GM12878 (cell line): ENCODE data around the gene SFPQ. TPM values are rescaled to one million over a fixed set of nuclear protein-coding genes. Genes with fewer than 3 reads are reported as not detected.
A peak's percentile ranks its signal among the peaks of the same experiment; 100 is the strongest.

Experiments
- ATAC-seq: fragments of 200-7000 bp; cut with Tn5 transposase; 3 replicates; pipeline ENCODE4 v1.9.1; 2020; ENCODE audit warnings: mild to moderate bottlenecking, moderate library complexity
- BruUV-seq: library from RNA; stranded (reverse); fragments of 400-500 nt; replicated peaks from 2 replicates; lab custom pipeline; 2021; lab: Mats Ljungman, UMichigan
- CTCF ChIA-PET: fragments of 300-600 bp; sonication (Branson Sonifier 250); formaldehyde crosslinking; extraction: SDS; loops from one replicate; lab custom pipeline; 2021; ENCODE audit warnings: inconsistent platforms; lab: Yijun Ruan, JAX
- POLR2A ChIA-PET: fragments of 350-600 bp; formaldehyde crosslinking; extraction: SDS; loops from one replicate; lab custom pipeline; 2021; ENCODE audit warnings: inconsistent platforms; lab: Charles Lee
- RAD21 ChIA-PET: fragments of 300-600 bp; sonication (Branson Sonifier 250); formaldehyde crosslinking; loops from one replicate; lab custom pipeline; 2023; ENCODE audit warnings: antibody characterized with exemption; ENCODE audit not compliant: unreplicated experiment; lab: Charles Lee
- SMC1A ChIA-PET: fragments of 300-600 bp; sonication (Branson Sonifier 250); formaldehyde crosslinking; loops from one replicate; lab custom pipeline; 2023; ENCODE audit not compliant: unreplicated experiment, uncharacterized antibody; lab: Charles Lee
- DNase-seq: peaks from one replicate; pipeline ENCODE4 v3.0.0-alpha.2; 2011; ENCODE audit warnings: low read depth, low spot score
- FAIRE-seq: peaks from 3 replicates; lab custom pipeline; 2011; peaks lifted over from hg19 to GRCh38; lab: Jason Lieb, UNC
- H2AFZ ChIP-seq: 2 replicates; pipeline ENCODE4 v1.6.0; 2011; ENCODE audit warnings: low read depth, low read length, control low read depth; ENCODE audit not compliant: control insufficient read depth
- H3K27ac ChIP-seq: 2 replicates; pipeline ENCODE4 v1.5.1; 2011; ENCODE audit warnings: control low read depth; ENCODE audit not compliant: control insufficient read depth, insufficient read depth
- H3K27me3 ChIP-seq, 2 experiments: replicated peaks in 1 of 2; 2 replicates each; pipeline versions ENCODE4 v1.6.0 to v1.6.1; 2011; ENCODE audit warnings: low read length in 1 of 2; ENCODE audit not compliant: control insufficient read depth in 2 of 2, insufficient read depth in 2 of 2
- H3K36me3 ChIP-seq, 2 experiments: 2 replicates each; pipeline ENCODE4 v1.5.1; 2011; ENCODE audit warnings: low read length in 1 of 2; ENCODE audit not compliant: control insufficient read depth in 2 of 2, insufficient read depth in 2 of 2
- H3K4me1 ChIP-seq: 2 replicates; pipeline ENCODE4 v1.6.1; 2011; ENCODE audit warnings: mild to moderate bottlenecking, low read length, moderate library complexity, mixed read lengths; ENCODE audit not compliant: control insufficient read depth, insufficient read depth
- H3K4me2 ChIP-seq: 2 replicates; pipeline ENCODE4 v1.6.0; 2011; ENCODE audit warnings: control low read depth; ENCODE audit not compliant: control insufficient read depth, insufficient read depth
- H3K4me3 ChIP-seq: fragments of 200-600 bp; sonication (generic); 2 replicates; pipeline ENCODE4 v1.5.1; 2016
- H3K79me2 ChIP-seq: 2 replicates; pipeline ENCODE4 v1.6.0; 2011; ENCODE audit warnings: low read length; ENCODE audit not compliant: control insufficient read depth, insufficient read depth
- H3K9ac ChIP-seq: 2 replicates; pipeline ENCODE4 v1.8.0; 2011; ENCODE audit warnings: low read length, control low read depth, mixed read lengths; ENCODE audit not compliant: control insufficient read depth, insufficient read depth
- H3K9me3 ChIP-seq: replicated peaks from 3 replicates; pipeline ENCODE4 v1.5.1; 2011; ENCODE audit warnings: mild to moderate bottlenecking, low read length; ENCODE audit not compliant: control insufficient read depth, insufficient read depth
- H4K20me1 ChIP-seq: 2 replicates; pipeline ENCODE4 v1.6.0; 2011; ENCODE audit not compliant: control insufficient read depth, insufficient read depth
- MEF2A ChIP-seq: IDR thresholded peaks from 2 replicates; pipeline ENCODE4 v1.6.1; 2011; ENCODE audit warnings: low read depth, mild to moderate bottlenecking, low read length, moderate library complexity; ENCODE audit not compliant: insufficient read depth
- POLR2A ChIP-seq: IDR thresholded peaks from 2 replicates; pipeline ENCODE4 v1.6.1; 2011; ENCODE audit warnings: low read depth, mild to moderate bottlenecking, low read length
- WRNIP1 ChIP-seq: IDR thresholded peaks from 2 replicates; pipeline ENCODE4 v1.6.1; 2011; ENCODE audit warnings: low read depth, low read length, improper control_type of control experiment, borderline replicate concordance
- ZNF384 ChIP-seq: IDR thresholded peaks from 2 replicates; pipeline ENCODE4 v1.6.1; 2012; ENCODE audit warnings: low read depth, mild to moderate bottlenecking, low read length, improper control_type of control experiment, borderline replicate concordance
- WGBS: methylation state at CpG from one replicate; pipeline ENCODE4 v1.1.6; 2016; ENCODE audit warnings: low lambda C conversion rate; ENCODE audit not compliant: insufficient replicate concordance, insufficient coverage; ENCODE audit errors: missing lambda C conversion rate; 5-methylcytosine and 5-hydroxymethylcytosine counted together
- in situ Hi-C: fragments of 300-500 bp; cut with MboI; formaldehyde crosslinking; loops from 9 replicates; pipeline ENCODE4 v1.14.3; 2018; ENCODE audit warnings: mixed read lengths
- intact Hi-C: fragments of 100-400 bp; cut with micrococcal nuclease; formaldehyde crosslinking; loops from one replicate; pipeline ENCODE4 v1.14.2; 2022; ENCODE audit not compliant: unreplicated experiment
- polyA plus RNA-seq, 11 experiments: library from polyadenylated mRNA; depleted of rRNA in 4 of 11; unstranded in 6 of 11; stranded (reverse) in 5 of 11; fragments of >200 nt; fragmentation: Nextera tagmentation in 4 of 11; fragmentation: Illumina TruSeq in 1 of 11; extraction: Ambion mirVana in 4 of 11; extraction: Trizol in 1 of 11; gene quantifications; 1 replicate in 1 of 11; 2 replicates in 10 of 11; pipeline versions ENCODE4 v1.2.1 to v1.2.3, GENCODE V29; 2011 to 2016; ENCODE audit warnings: inconsistent platforms in 2 of 11, missing spikeins in 2 of 11, low read depth in 1 of 11
- total RNA-seq, 4 experiments: library from RNA; depleted of rRNA in 3 of 4; stranded (reverse); fragments of >200 nt in 3 of 4; fragmentation: Illumina TruSeq in 1 of 4; extraction: Trizol in 1 of 4; gene quantifications; 2 replicates each; pipeline versions ENCODE4 v1.2.1 to v1.2.3, GENCODE V29; 2013 to 2021
- TF ChIP-seq, protein P1 (sequence below): fragments of 450-650 bp; IDR thresholded peaks from 2 replicates; pipeline ENCODE4 v1.6.1; 2017; ENCODE audit warnings: antibody characterized with exemption, mild to moderate bottlenecking, moderate library complexity

The SFPQ gene
- total and polyA plus RNA-seq, 10 of the 15 experiments (the other 5 are each of a cell fraction or from before 2014, with no cell fraction given), result 78.5 to 559 (median 199) TPM

DNA sequence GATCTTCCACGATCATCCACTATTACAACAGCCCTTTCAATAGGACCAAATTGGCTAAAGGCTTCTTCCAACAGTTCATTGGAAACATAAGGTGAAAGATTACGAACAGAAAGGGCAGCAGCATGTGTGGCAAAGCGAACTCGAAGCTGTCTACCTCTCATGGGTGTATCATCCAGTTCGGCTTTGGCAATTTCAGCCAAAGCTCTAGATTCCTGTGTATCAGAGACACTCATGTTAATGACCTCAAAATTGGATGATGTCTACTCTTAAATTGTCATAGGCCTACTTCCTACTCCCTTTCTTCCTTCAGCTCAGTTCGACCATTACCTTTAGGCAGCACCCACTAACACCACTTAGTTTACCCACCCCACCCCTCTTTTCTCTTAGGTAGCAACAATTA, 2.2 kb downstream of the SFPQ start:
- 0% methylated on average over 6 of the region's 6 CpGs for WGBS
- H3K9me3 ChIP-seq, result no peaks in the 10 kb centered on the region
- peak overlapping the region; percentile 98 for H3K9ac ChIP-seq
- DNase-seq, result no peak
- H3K27ac ChIP-seq, result no peak overlapping the region; the same call in 1 of the 2 replicates
- in situ Hi-C loops, result no loop called here
- no peak for ATAC-seq
- CTCF ChIA-PET, result interaction anchor here (0.6 to 1.5 kb wide), 5 partner anchors 11 to 338 kb away, joined by 3 to 4 read pairs (median 3); no protein-coding TSS in a partner anchor
- FAIRE-seq, result no peak
- no peaks in the 10 kb centered on the region for H3K4me1 ChIP-seq
- intact Hi-C loops, result loop anchor here (5.0 kb wide), 2 partner anchors 77 to 158 kb away; partner anchors contain the start of genes ZMYM4 and ZMYM6
- H3K4me3 ChIP-seq, result peak overlapping the region; percentile 80
- H2AFZ ChIP-seq, result no peak overlapping the region
- H4K20me1 ChIP-seq, result peaks cover 23% of the 10 kb centered on the region
- H3K4me2 ChIP-seq, result peak overlapping the region; percentile 90
- TF ChIP-seq POLR2A (peak; percentile 54), WRNIP1 (0 out of 2 replicates have a peak, but pooled peaks have one; percentile 78), ZNF384 (no peak), MEF2A (no peak)
- TF ChIP-seq, protein P1, sequence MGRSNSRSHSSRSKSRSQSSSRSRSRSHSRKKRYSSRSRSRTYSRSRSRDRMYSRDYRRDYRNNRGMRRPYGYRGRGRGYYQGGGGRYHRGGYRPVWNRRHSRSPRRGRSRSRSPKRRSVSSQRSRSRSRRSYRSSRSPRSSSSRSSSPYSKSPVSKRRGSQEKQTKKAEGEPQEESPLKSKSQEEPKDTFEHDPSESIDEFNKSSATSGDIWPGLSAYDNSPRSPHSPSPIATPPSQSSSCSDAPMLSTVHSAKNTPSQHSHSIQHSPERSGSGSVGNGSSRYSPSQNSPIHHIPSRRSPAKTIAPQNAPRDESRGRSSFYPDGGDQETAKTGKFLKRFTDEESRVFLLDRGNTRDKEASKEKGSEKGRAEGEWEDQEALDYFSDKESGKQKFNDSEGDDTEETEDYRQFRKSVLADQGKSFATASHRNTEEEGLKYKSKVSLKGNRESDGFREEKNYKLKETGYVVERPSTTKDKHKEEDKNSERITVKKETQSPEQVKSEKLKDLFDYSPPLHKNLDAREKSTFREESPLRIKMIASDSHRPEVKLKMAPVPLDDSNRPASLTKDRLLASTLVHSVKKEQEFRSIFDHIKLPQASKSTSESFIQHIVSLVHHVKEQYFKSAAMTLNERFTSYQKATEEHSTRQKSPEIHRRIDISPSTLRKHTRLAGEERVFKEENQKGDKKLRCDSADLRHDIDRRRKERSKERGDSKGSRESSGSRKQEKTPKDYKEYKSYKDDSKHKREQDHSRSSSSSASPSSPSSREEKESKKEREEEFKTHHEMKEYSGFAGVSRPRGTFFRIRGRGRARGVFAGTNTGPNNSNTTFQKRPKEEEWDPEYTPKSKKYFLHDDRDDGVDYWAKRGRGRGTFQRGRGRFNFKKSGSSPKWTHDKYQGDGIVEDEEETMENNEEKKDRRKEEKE, result no peak
- BruUV-seq, result TSS peak; percentile 64
- peaks cover 72% of the 10 kb centered on the region for H3K79me2 ChIP-seq
- SMC1A ChIA-PET, result interaction anchor here (0.5 to 1.2 kb wide), 7 partner anchors 8 to 546 kb away, joined by 3 read pairs; no protein-coding TSS in a partner anchor
- RAD21 ChIA-PET, result interaction anchor here (1.0 to 1.2 kb wide), 2 partner anchors 67 to 338 kb away, joined by 3 to 4 read pairs; no protein-coding TSS in a partner anchor
- no peaks in the 10 kb centered on the region for H3K27me3 ChIP-seq
- H3K36me3 ChIP-seq, result peaks cover 14 to 42% of the 10 kb centered on the region in 2 experiments
- POLR2A ChIA-PET, result interaction anchor here (1.7 kb wide), 1 partner anchor 10 kb away, joined by 6 read pairs; no protein-coding TSS in a partner anchor
